GM18526 (cell line): ENCODE data around the gene MEGF11.

Experiments
- POLR2A ChIP-seq: IDR thresholded peaks from 3 replicates; pipeline ENCODE4 v1.6.1; 2011; ENCODE audit not compliant: insufficient read length; ENCODE audit errors: extremely low read depth

The MEGF11 gene

DNA sequence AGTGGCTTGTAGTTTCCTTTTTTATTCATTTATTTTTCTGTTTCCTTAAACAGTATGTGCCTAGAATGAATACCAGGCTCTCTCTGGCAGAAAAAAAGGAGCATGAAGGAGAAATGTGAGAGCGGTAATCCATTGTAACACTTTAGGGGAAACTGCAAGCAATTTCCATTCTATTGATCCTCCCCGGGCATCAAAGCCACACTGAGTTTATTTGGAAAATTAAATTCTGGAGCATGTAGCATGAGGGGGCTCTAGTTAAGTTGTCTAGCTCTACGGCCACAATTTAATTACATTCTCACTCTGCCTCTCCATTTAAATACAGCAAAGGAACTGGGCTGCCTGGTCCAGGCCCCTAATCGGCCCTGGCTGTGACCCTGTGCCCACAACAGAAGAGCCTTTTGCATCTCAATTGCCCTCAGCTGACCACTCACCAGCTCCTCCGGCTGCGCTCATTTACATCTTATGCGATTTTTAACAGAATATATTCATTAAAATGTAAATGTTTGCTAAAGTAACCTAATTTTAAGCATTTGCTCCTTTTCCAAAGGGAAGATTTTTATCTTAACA, 72.9 kb downstream of the MEGF11 start:
- no peak for TF ChIP-seq POLR2A

DNA sequence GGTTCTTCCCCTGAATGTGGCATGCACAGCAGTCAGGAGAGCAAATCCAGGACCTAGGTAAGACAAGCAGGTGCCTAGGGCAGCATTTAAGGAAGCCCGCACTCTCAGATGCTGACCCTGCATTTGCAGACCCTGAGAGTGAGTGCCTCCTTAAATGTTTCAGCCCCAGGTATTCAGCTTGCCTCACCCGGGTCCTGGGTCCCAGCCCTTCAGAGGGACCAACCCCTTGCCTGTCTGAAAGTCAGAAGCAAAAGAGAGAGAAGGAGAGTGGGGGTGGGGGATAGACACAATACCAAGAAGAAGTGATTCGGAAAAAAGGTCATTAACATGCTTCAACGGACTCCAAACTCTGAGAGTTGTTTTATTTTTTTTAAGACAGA, 75.0 kb downstream of the MEGF11 start:
- no peak for TF ChIP-seq POLR2A

DNA sequence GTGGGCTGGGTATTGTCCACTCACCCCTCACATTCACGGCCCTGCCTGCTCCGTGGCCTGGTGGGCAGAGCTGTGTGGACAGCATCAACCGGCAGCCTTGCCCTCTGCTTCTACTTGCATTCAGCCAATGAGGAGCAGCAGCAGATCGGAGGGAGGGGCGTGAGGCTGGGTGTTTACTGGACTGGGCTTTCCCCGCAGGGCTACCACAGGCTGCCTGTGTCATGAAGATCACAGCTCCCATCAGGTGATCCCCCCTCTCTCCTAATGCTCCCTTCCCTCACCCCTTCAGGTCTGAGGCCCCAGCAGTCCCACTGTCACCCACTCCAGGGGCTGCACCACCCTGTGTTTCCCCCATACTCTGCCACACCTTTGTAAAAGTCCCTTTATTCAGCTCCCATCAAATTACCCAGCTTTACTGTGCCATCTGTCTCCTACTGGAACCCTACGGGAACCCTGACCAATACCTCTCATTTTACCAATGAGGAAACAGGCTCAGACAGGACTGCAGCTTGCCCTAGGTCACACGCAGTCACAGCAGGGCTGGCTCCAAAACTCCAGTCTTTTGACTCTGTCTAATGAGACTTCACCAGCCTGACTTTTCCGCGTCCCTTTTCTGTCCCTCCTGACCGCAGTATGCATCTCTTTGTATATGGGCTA, 81.1 kb downstream of the MEGF11 start:
- TF ChIP-seq POLR2A = no peak

DNA sequence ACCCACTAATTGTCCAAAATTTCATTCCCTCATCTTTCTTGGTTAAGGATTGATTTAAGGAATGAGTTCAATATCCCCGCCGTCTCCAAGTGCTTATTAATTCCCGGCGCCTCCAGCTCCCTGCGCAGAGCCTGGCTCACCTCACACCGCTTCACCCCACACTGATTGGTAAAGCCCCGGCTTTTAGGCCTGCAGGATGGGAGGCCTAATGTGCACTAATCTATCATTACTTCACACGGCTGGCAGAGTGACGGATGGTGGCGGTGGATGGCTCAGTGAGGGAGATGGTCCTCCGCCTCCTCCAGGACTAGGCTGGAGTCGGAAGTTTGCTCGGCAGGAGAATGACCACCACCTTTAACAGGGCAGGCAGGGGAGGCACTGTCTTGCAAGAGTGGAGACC, 81.7 kb downstream of the MEGF11 start:
- no peak for TF ChIP-seq POLR2A

DNA sequence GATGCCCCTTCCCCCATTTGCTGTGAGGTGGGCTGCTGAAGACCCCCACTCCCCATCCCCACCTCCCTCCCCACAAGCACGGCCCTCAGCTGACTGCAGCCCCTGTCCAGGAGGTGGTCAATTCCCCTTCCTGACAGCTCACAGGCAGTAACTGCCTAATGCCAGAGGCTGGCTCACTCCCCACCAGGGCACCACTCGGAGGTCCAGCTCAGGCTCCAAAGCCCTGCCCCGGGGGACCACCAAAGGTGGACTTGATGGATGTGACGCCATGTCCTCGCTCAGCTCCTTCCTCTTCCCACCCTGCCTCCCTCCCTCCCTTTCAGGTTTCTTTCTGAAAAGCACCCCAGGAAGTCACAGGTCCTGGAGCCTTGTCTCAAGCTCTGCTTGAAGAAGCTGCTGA, 82.8 kb downstream of the MEGF11 start:
- no peak for TF ChIP-seq POLR2A

DNA sequence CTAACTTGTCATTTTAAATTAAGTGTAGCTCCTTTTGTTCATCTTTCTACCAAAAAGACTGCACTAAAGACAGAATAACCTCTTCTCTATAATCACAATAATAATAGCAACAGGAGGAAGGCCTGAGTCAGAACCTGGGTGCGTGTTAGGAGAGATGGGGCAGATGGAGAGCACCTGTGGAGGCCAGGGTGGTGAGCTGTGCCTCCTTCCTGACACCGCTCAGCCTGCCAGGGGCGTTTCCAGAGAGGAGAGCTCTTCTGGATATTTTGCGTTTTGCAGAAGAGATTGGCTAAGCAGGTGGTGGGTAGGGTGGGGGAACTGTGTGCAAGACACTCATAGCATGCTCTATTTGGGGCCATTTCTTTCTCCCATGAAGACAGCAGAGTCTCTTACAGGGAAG, 83.5 kb downstream of the MEGF11 start:
- no peak for TF ChIP-seq POLR2A

DNA sequence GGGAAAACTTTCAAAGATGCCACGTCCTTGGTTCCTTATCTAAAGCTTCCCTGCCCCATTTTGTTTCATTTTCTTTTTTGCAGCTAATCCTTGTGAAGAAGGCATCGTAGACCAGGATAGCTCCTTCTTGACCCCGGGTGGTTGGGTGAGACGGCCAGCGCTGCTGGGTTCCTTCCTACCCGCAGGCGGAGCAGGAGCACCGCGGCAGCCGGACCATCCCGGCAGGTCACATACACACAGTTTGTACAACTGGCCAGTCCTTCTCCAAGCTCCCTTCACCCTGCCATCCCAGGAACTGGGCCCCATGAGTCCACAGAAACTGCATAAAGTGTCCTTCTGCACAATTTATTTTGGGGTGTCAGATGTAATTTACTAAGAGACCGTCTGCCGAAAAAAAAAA, 83.9 kb downstream of the MEGF11 start:
- no peak for TF ChIP-seq POLR2A

DNA sequence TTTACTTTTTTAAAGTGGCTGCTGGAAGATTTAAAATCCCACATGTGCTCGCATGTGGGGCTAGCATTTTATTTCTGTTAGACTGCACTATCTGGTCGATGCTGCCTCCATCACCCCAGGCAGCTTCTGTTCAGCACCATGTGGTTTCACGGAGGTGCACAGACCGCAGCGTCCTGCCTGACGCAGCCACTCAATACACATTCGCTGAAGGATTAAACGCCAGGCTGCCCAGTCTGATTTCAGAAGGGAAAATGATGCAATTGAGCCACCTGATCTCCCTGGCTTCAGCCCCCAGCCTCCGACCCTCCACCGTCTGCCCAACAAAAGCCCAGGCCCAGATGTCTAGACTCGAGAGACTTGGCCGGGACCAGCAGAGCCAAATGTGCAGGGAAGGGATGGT, 84.5 kb downstream of the MEGF11 start:
- no peak for TF ChIP-seq POLR2A

DNA sequence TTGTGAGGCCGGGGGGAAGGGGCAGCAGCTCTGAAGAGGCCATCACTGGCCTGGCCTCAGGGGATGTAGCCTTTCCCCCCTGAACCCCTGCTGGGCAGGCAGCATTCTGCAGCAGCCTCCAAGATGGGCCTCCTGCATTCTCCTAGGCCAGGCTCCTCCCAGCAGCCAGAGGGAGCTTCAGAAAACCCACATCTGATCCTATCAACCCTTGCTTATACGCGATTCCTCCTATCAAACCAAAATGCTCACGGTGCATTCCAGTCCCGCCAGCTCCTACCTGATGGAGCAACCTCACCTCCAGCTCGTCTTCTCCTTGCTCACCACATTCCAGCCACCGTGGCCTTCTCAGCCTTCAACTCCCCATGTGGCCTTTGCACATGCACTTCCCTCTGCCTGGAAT, 85.7 kb downstream of the MEGF11 start:
- TF ChIP-seq POLR2A = no peak

DNA sequence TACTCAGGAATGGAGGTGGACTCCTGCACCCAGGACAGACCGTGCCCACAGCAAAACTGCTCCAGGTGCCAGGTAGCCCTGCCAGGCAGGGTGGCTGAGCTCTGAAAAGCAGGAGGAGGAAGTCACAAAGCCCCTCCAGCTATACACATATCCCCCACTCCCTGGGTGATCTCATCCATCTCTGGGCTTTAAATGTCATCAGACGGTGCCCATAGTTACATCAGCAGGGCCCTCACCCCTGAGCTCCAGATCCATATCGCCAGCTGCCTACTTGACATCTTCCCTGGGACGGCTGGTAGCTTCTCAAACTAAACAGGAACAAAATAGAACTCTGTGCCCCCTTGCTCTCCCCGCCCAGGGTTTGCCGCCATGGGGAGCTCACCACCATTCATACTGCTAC, 87.7 kb downstream of the MEGF11 start:
- TF ChIP-seq POLR2A = no peak

DNA sequence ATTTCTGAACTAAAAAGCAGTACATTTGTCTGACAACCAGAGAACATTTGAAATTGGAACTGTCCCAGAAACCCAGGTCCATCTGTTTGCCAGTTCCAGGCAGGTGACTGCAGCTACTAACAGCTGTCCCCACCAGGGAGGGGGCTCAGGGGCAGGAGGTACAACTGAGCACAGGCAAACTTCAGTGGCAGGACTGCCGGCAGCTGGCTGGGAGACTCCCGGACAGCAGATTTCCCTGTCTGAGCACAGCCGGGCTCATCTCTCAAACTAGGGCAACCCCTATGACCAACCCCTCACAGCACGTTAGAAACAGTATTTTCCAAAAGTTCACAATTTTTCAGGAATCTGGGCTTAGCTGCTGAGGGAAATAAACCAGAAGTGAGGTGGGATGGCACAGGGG, 88.8 kb downstream of the MEGF11 start:
- no peak for TF ChIP-seq POLR2A

DNA sequence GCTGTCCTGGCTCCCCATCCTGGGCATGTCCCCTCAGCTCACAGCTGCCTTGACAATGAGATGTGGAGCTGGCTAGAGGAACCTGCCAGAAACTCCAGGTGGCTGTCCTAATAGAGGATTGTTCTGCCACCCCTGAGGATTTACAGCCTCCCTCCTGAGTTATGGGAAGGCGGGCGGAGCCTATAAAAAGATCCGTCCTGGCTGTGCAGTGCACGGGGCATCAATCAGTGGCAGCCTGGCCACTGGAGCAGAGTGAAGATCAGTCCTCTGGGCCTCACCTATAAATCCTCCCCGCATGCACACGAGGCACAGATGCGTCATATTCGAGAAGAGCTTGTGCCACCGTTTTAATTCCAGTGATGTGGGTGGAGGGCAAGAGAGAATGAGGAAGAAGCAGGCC, 90.0 kb downstream of the MEGF11 start:
- TF ChIP-seq POLR2A = no peak

DNA sequence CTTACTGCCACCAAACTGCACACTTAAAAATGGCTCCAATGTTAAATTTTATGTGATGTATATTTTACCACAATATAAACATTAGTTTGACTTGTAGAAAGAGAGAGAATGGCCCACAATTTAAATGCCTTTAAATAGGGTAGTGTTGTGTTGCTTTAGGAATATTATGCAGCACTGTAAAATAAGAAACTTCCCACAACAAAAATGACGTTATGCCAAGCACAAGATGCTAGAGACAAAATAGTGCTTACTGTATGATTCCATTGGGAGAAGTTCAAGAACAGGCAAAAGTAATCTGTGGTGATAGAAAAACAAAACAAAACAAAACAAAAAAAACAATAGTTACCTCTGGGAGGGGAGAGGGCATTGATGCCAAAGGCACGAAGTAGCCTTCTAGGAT, 91.3 kb downstream of the MEGF11 start:
- no peak for TF ChIP-seq POLR2A

DNA sequence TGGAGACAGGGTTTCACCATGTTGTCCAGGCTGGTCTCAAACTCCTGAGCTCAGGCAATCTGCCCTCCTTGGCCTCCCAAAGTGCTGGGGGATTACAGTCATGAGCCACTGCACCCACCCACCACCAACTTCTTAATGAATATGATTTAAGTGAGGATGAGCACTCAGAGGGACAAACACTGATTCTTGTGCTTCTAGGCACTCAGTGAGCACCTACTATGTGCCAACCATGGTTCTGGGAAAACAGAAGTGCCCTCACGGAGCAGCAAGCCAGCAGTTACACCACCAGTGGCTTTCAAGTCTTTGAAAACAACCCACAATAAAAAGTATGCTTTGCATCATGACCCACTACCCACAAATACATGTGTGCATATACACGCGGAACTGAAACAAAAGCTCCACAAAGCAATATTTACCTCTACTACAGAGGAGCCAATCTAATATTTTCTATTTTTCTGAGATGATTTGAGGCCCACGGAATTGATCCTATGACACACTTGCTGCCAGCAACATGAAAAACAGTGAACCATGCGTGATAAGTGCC, 91.9 kb downstream of the MEGF11 start:
- TF ChIP-seq POLR2A = no peak

DNA sequence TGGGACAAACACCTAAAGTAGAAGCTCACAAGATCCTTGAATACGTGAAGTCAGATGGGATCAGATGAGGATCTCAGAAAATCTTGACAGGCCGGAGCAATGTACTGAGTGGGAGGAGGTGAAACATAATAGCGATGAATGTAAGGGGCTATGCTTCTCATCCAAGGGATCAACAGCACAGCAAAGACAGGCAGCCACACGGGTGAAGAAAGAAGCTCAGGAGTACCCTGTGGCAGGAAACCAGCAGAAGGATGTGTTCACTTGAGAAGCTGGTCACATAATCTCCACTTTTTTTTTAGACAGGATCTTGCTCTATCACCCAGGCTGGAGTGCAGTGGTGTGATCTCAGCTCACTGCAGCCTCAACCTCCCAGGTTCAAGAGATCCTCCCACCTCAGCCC, 92.4 kb downstream of the MEGF11 start:
- no peak for TF ChIP-seq POLR2A

DNA sequence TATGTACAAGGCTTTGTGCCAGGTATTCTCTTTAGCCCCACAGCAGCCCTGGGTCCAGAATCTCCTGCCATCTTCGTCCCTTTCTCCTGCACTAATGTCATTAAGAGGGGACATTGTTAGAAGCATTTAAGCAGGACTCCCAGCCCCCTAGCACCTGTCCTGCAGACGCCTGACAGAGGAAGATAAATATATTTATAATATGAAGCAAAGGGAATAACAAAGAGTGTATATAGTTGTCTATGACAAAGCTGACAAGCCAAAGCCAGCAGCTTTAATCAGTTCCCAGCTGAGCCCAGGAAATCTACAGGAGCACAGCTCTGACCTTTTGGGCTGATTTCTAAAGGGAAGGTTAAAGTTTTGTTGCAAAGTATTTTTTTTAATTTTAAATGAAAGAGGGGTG, 96.0 kb downstream of the MEGF11 start:
- TF ChIP-seq POLR2A = no peak
